SK-N-MC (cell line): ENCODE data around the gene C1orf198.

ENCODE experiments used
- EZH2 ChIP-seq: fragments of 200-600 bp; sonication (generic); IDR thresholded peaks from one replicate; pipeline ENCODE4 v1.6.1; 2017; ENCODE audit warnings: antibody characterized with exemption
- FOXP2 ChIP-seq: optimal IDR thresholded peaks from 2 replicates; pipeline ENCODE3; 2011; ENCODE audit warnings: mild to moderate bottlenecking, moderate library complexity; ENCODE audit not compliant: insufficient read depth; ENCODE audit errors: extremely low read length, control extremely low read depth
- POLR2AphosphoS5 ChIP-seq: IDR thresholded peaks from 2 replicates; pipeline ENCODE4 v1.6.1; 2012; ENCODE audit warnings: mild to moderate bottlenecking, low read depth, low read length, borderline replicate concordance

- TF ChIP-seq POLR2AphosphoS5, result no peak
- no peak for TF ChIP-seq EZH2
- TF ChIP-seq FOXP2, result no peak
Measured at GRCh38 chr1:230915078-230915477, 46.8 kb upstream of the C1orf198 start.
